HTERT RPE-1 (cell line): ENCODE results near the gene F5.

Experiments used
- in situ Hi-C: fragments of 300-500 bp; cut with MboI; formaldehyde crosslinking; loops from 4 replicates; pipeline ENCODE4 v1.14.3; 2020; ENCODE audit warnings: low sequenced_read_pairs

The F5 gene

GRCh38 chr1:169586395-169587255 lies at the start of gene F5:
TSS of gene F5 (minus strand) at chr1:169586481. CDS start at chr1:169586386, 95 bp downstream.
- in situ Hi-C loops: no loop called here

GRCh38 chr1:169634877-169635276 lies 48.6 kb upstream of the F5 start:
- in situ Hi-C loops: no loop called here

DNA sequence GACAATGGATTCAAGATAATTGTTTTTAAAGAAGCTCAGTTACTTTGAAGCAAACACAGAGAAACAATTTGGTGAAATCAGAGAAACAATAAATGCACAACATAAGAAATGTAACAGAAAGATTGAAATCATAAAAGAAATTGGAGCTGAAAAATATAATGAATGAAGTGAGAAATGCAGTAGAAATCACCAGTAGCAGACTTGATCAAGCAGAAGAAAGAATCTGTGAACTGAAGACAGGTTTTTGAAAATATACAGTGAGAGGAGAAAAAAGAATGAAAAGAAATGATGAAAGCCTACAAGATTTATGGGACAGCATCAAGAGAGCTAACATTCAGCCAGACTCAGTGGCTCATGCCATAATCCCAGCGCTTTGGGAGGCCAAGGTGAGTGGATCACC lies 47.9 kb upstream of the F5 start:
- in situ Hi-C loops: no loop called here

- in situ Hi-C loops: no loop called here
Measured at GRCh38 chr1:169631249-169631648, 45.0 kb upstream of the F5 start.

DNA sequence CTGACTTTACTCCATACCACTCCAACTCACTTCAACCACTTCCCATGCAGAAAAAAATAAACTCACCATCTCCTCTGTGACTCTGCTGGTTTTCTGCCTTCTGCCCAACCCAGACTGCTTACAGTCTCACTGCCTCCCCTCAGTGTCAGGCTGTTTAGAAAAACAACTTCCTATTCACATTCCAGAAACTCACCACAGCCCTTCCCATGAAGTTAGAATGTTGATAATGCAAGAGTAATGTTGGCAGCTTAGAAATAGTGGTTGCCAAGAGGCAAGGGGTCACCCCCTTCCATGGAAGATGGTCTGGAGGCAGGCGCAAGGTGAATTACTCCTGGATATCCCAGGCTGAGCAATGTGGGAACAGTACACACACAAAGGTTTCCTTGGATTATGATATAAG lies 43.7 kb upstream of the F5 start, which contains the start of gene SELP:
TSS of gene SELP (minus strand) at position 119 of the 400 bp plus-strand sequence. CDS start at position 69, 50 bp downstream.
- in situ Hi-C loops: no loop called here

GRCh38 chr1:169624912-169625311 lies 38.6 kb upstream of the F5 start:
- in situ Hi-C loops: no loop called here

DNA sequence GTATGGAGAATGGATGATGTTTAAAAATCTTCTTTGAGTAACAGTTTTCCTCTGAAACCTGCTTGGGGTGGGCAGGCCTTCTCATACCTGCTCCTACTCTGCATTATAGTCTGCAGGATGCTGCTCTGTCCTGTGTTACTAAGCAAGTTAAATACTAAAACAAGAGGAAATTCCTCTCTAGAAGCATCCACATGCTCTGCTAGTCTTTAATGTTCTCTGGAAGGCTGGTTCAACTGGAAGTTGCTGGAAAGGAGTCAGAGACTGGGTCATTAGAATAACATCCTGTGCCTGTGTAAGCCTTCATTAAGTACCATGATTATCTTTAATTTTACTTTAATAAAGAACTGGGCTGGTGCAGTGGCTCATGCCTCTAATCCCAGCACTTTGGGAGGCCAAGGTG lies 37.8 kb upstream of the F5 start:
- in situ Hi-C loops: no loop called here

DNA sequence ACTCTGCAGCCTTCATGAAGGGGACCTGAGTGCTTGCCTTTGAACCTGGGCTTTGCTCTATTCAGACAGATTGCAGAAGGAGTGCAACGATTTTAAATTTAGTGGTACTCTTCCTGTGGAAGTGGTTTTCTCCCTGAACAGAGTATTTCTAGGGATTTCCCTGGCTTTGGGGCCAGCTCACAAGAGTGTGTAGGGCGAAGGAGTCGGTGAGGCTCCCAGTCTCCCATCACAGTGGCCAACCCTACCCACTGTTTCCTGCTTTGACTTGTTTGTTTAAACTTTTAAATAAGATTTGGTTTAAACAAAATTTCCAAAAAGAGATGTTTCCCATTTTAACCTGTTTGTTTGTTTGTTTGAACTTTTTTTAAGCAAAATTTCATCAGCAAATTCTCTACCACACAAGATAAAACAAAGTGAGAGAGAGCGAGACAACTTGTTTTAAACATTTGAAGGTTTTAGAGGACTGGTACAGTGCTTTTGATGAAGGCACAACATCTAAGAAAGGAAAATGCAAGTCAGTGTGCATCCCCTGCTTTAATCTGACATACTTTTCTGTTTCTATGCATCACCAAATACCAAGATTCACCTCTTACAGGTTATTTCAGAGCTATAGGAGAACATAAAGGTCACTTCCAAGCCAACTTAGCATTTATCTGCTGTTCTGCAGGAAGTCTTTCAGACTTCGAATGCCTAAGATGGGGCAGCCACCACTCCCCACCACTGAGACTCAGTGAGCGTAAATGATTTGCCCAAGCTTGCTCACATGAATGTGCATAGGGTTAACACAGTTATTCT lies 37.0 kb upstream of the F5 start:
- in situ Hi-C loops: no loop called here

GRCh38 chr1:169620565-169620964 lies 34.3 kb upstream of the F5 start:
- in situ Hi-C loops: no loop called here

- in situ Hi-C loops: no loop called here
Measured at GRCh38 chr1:169618367-169618766, 32.1 kb upstream of the F5 start.

GRCh38 chr1:169615803-169616202 lies 29.5 kb upstream of the F5 start:
- in situ Hi-C loops: no loop called here

GRCh38 chr1:169610858-169611257 lies 24.6 kb upstream of the F5 start:
- in situ Hi-C loops: no loop called here

- in situ Hi-C loops: no loop called here
Measured at GRCh38 chr1:169610108-169610507, 23.8 kb upstream of the F5 start.

DNA sequence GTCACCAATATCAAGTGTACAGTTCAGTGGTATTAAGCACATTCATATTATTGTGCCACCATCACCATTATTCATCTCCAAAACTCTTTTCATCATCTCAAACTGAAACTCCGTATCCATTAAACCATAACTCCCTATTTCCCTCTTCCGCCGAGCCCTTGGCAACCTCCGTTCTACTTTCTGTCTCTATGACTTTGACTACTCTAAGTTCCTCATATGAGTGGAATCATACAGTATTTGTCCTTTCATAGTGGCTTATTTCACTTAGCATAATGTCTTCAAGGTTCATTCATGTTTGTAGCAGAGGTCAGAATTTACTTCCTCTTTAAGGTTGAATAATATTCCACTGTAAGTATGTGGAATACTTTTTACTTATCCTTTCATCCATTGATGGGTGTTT lies 21.9 kb upstream of the F5 start:
- in situ Hi-C loops: no loop called here

- in situ Hi-C loops: no loop called here
Measured at GRCh38 chr1:169604781-169605560, 18.7 kb upstream of the F5 start.

GRCh38 chr1:169601096-169601881 lies 15.0 kb upstream of the F5 start:
- in situ Hi-C loops: no loop called here

GRCh38 chr1:169595764-169596711 lies 9.8 kb upstream of the F5 start:
- in situ Hi-C loops: no loop called here

- in situ Hi-C loops: no loop called here
Measured at GRCh38 chr1:169594391-169594790, 8.1 kb upstream of the F5 start.

DNA sequence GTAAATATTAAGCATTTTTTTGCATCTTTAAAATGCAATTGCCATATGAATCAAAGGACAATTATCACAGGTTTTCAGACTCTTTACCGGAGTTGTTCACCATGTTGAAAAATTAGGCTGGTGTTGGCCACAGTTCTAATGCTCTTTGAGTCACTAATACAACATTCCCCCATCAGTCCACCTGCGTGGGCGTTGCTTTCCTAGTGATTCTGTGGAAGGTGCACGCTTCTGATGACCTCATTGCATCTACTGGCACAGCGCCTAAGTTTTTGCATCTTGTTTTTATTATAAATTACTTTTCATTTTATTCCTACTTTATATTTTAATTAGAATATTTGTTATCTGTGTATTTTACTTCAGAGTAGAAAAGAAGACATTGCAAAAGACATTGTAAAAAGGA lies 4.7 kb upstream of the F5 start:
- in situ Hi-C loops: no loop called here
